Aorta (tissue), 5 donors: ENCODE measurements around the gene DPEP2. TPM values are rescaled to one million over a fixed set of nuclear protein-coding genes. Genes with fewer than 3 reads are reported as not detected.
A peak's percentile ranks its signal among the peaks of the same experiment; 100 is the strongest.
"Not testable (repeated sequence)": the region's sequence is repeated elsewhere in the genome, so short reads cannot be mapped to it uniquely, and the experiment has no call there.

Experiments used
- ATAC-seq: fragments of 200-7000 bp; cut with Tn5 transposase; one replicate; pipeline ENCODE4 v1.9.1; 2022; ENCODE audit warnings: moderate library complexity; ENCODE audit not compliant: low FRiP score
- DNase-seq, 2 donors: peaks; one replicate each; pipeline ENCODE4 v3.0.0-alpha.2; 2020
- H3K27ac ChIP-seq, 2 donors: one replicate each; pipeline ENCODE4 v1.5.1; 2013; ENCODE audit warnings: low read length in 2 of 2, mild to moderate bottlenecking in 2 of 2, moderate library complexity in 2 of 2, control low read depth in 1 of 2, inconsistent platforms in 1 of 2, low read depth in 1 of 2
- H3K27me3 ChIP-seq, 2 donors: one replicate each; pipeline ENCODE4 v1.6.1; 2013; ENCODE audit warnings: control low read depth in 1 of 2, low read length in 1 of 2, mild to moderate bottlenecking in 1 of 2, moderate library complexity in 1 of 2; ENCODE audit not compliant: insufficient read depth in 2 of 2, control insufficient read depth in 1 of 2
- H3K36me3 ChIP-seq, 2 donors: one replicate each; pipeline ENCODE4 v1.6.1; 2013; ENCODE audit warnings: control low read depth in 1 of 2, low read length in 1 of 2, mild to moderate bottlenecking in 1 of 2; ENCODE audit not compliant: insufficient read depth in 2 of 2, control insufficient read depth in 1 of 2
- H3K4me1 ChIP-seq, 2 donors: one replicate each; pipeline ENCODE4 v1.6.1; 2013; ENCODE audit warnings: low read length in 2 of 2, control low read depth in 1 of 2, mild to moderate bottlenecking in 1 of 2, moderate library complexity in 1 of 2; ENCODE audit not compliant: insufficient read depth in 2 of 2, control insufficient read depth in 1 of 2
- H3K4me3 ChIP-seq, 2 donors: one replicate each; pipeline ENCODE4 v1.5.1; 2013; ENCODE audit warnings: low read length in 2 of 2, control low read depth in 1 of 2, mild to moderate bottlenecking in 1 of 2
- H3K9me3 ChIP-seq: one replicate; pipeline ENCODE4 v1.6.1; 2013; ENCODE audit warnings: mild to moderate bottlenecking, low read length; ENCODE audit not compliant: control insufficient read depth
- WGBS, 2 donors: extraction: QIAGEN DNeasy Blood & Tissue Kit; methylation state at CpG; one replicate each; pipeline ENCODE4 v1.1.7; 2013; 5-methylcytosine and 5-hydroxymethylcytosine counted together
- intact Hi-C, 2 donors: fragments of 100-400 bp; cut with DNase I; formaldehyde crosslinking; loops; one replicate each; pipeline versions ENCODE4 v1.14.2 to v1.15.0; 2022
- polyA plus RNA-seq, 2 donors: library from polyadenylated mRNA; stranded (reverse); fragments of 200-250 nt; gene quantifications; one replicate each; pipeline ENCODE4 v1.2.3, GENCODE V29; 2013
- total RNA-seq, 2 donors: library from RNA; stranded (reverse); fragmentation: NEBNext Ultra II Directional; extraction: Animal tissue kit (Norgen Biotek cat#: 25700); gene quantifications; one replicate each; pipeline ENCODE4 v1.2.1, GENCODE V29; 2021
- donor health status: healthy with polysubstance abuse.
- donor health status: Bipolar disorder and iron deficiency.
- donor health status: DM: no; HTN: no; CAD: no.
- donor health status: DM: no; HTN: no; CAD: no.
- donor health status: DM: yes; HTN: yes; CAD: no.

Gene DPEP2
- total and polyA plus RNA-seq, 4 donors: 1.0 to 10.4 (median 1.9) TPM

DNA sequence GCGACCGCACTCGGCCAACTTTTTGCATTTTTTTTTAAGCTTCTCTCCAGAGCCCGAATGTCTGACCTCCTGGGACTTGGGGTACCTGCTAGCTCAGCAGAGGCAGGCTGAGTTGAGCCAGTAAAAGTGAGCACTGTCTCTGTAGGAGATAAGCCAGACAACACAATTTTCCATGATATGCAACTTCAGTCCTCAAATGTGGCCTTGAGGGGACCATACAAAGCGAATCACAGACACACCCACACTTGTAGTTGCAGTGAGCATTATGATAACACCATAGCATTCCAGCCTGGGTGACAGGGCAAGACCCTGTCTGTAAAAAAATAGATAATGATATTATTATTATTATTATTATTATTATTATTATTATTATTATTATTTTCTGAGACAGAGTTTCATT, 2.6 kb downstream of the DPEP2 start:
- Histone ChIP-seq H3K36me3 (no peaks in the 10 kb centered on the region), H3K27ac (no peak overlapping the region), H3K9me3 (no peaks in the 10 kb centered on the region), H3K4me1 (no peaks in the 10 kb centered on the region), H3K27me3 (no peaks in the 10 kb centered on the region), H3K4me3 (no peak overlapping the region)
- intact Hi-C loops: no loop called here
- ATAC-seq (no peak), DNase-seq (no peak)
- WGBS, 2 donors: 94% methylated on average over 5 of the region's 5 CpGs

DNA sequence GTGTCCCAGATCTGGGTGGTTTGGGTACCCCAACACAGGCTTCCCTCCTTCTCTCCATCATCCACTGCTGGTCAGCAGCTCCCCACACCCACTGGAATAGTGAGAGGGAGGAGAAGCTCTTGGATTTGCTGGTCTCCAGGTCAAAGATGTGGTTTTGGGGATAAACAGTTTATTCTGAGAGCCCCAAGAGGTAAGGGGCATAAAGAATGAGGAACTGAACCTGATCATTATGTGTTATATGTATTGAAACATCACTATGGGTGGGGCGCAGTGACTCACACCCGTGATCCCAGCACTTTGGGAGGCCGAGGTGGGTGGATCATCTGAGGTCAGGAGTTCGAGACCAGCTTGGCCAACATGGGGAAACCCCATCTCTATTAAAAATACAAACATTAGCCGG, 3.9 kb downstream of the DPEP2 start:
- Histone ChIP-seq H3K4me1 (no peaks in the 10 kb centered on the region), H3K9me3 (no peaks in the 10 kb centered on the region), H3K4me3 (no peak overlapping the region), H3K27ac (no peak overlapping the region), H3K27me3 (no peaks in the 10 kb centered on the region), H3K36me3 (no peaks in the 10 kb centered on the region)
- 85 to 86% methylated on average over 5 of the region's 5 CpGs for WGBS, 2 donors
- ATAC-seq: no peak
- intact Hi-C loops: no loop called here
- DNase-seq: no peak

DNA sequence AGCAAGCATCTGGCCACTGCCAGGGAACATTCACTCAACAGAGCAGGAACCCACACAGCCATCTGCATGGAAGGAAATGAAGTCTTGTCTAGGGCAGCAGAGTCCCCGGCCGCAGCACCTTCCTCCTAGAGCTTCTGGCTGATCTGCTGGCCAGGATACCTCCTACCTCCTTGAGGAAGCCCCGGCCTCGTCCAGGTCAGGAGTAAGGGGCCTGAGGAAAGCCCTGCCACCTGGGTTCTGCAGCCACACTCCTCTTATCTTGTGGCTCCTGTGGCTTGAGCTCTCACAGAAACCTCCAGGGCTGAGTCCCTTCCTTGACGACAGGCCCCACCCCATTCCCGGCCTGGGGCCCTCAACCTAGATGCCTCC, 5.3 kb downstream of the DPEP2 start:
- WGBS, 2 donors: 84 to 87% methylated on average over 3 to 6 of the region's 6 CpGs
- DNase-seq, intact Hi-C loops, H3K4me3 ChIP-seq, H3K4me1 ChIP-seq, H3K27me3 ChIP-seq, H3K9me3 ChIP-seq, H3K36me3 ChIP-seq, H3K27ac ChIP-seq, ATAC-seq: not testable (repeated sequence)

GRCh38 chr16:67993207-67994039, 5.9 kb downstream of the DPEP2 start:
- peak; percentile 95 for ATAC-seq
- Histone ChIP-seq H3K4me3 (no peak overlapping the region), H3K36me3 (no peaks in the 10 kb centered on the region), H3K4me1 (no peaks in the 10 kb centered on the region), H3K9me3 (no peaks in the 10 kb centered on the region), H3K27ac (no peak overlapping the region), H3K27me3 (no peaks in the 10 kb centered on the region)
- 15 to 24% methylated on average over 22 to 39 of the region's 39 CpGs for WGBS, 2 donors
- peak; percentile 90 to 93 for DNase-seq
- intact Hi-C loops: loop anchor here (1.0 to 2.0 kb wide), 3 partner anchors 47 to 236 kb away; no protein-coding TSS in a partner anchor

DNA sequence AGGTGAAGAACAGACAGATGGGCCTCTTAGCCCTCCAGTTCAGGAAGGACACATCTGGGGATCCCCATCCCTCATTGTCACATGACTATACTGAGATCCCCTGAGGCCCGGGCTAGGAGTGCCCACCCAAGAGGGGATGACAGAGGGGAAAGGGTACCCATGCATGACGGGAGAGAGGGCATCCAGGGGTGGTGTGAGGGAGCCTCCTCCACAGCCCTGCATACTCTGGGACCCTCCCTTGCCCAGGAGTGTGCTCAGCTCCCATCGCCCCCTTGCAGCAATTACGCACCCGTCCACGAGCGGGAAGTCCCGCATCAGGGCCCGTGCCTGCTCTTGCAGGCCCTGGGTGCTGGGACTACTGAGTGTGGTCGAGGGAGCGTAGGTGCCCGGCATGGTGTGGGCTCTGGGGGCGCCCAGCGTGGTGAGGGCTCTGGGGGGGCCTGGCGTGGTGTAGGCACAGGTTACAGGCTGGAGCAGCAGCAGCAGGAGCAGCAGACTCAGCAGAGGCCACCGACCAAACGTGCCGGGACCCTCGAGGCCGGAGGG, 6.5 kb downstream of the DPEP2 start:
- no peak for DNase-seq
- Histone ChIP-seq H3K4me3 (no peak overlapping the region), H3K9me3 (no peaks in the 10 kb centered on the region), H3K27me3 (no peaks in the 10 kb centered on the region), H3K27ac (no peak overlapping the region), H3K4me1 (no peaks in the 10 kb centered on the region), H3K36me3 (no peaks in the 10 kb centered on the region)
- intact Hi-C loops: loop anchor here (1.0 to 2.0 kb wide), 3 partner anchors 48 to 237 kb away; no protein-coding TSS in a partner anchor
- peak; percentile 26 for ATAC-seq
- 71 to 75% methylated on average over 20 of the region's 20 CpGs for WGBS, 2 donors

- DNase-seq (no peak), ATAC-seq (no peak)
- 87% methylated on average over 6 of the region's 6 CpGs for WGBS, 2 donors
- H3K36me3 ChIP-seq: no peaks in the 10 kb centered on the region
- H3K4me3 ChIP-seq: no peak overlapping the region
- intact Hi-C loops: no loop called here
- no peak overlapping the region for H3K27ac ChIP-seq
- H3K4me1 ChIP-seq: no peaks in the 10 kb centered on the region
- H3K9me3 ChIP-seq: no peaks in the 10 kb centered on the region
- H3K27me3 ChIP-seq: no peaks in the 10 kb centered on the region
These were observed 9.3 kb downstream of the DPEP2 start for GRCh38 chr16:67990018-67990386.

- no peaks in the 10 kb centered on the region for H3K27me3 ChIP-seq
- DNase-seq: no peak
- no peaks in the 10 kb centered on the region for H3K9me3 ChIP-seq
- H3K27ac ChIP-seq: no peak overlapping the region
- WGBS, 2 donors: 85 to 86% methylated on average over 8 of the region's 8 CpGs
- H3K36me3 ChIP-seq: no peaks in the 10 kb centered on the region
- ATAC-seq: no peak
- no peak overlapping the region for H3K4me3 ChIP-seq
- no peaks in the 10 kb centered on the region for H3K4me1 ChIP-seq
- intact Hi-C loops: no loop called here
These were observed 9.8 kb downstream of the DPEP2 start for GRCh38 chr16:67989322-67990017.

DNA sequence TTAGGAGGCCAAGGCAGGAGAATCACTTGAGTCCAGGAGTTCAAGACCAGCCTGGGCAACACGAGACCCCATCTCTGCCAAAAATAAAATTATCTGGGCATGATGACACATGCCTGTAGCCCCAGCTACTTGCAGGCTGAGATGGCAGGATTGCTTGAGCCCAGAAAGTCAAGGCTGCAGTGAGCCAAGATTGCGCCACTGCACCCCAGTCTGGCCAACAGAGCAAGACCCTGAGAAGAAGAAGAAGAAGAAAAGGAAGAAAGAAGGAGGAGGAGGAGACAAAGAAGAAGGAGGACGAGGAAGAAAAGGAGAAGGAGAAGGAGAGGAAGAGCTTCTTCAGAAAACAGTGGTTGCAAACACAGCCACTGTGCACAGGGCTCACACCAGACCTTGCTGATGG, 10.6 kb downstream of the DPEP2 start:
- intact Hi-C loops: no loop called here
- no peak overlapping the region for H3K4me3 ChIP-seq
- DNase-seq: no peak
- H3K4me1 ChIP-seq: no peaks in the 10 kb centered on the region
- H3K9me3 ChIP-seq: no peaks in the 10 kb centered on the region
- ATAC-seq: no peak
- H3K36me3 ChIP-seq: no peaks in the 10 kb centered on the region
- 71 to 83% methylated on average over 3 of the region's 3 CpGs for WGBS, 2 donors
- H3K27ac ChIP-seq: no peak overlapping the region
- no peaks in the 10 kb centered on the region for H3K27me3 ChIP-seq
